ENCODE measurements around the gene MYPOP. TPM values are rescaled to one million over a fixed set of nuclear protein-coding genes. Genes with fewer than 3 reads are reported as not detected.

Gene MYPOP
- total and polyA plus RNA-seq, 9 of the 15 experiments (the other 6 are each of a cell fraction or from before 2014, with no cell fraction given), result 0.32 to 7.6 (median 1.6) TPM

DNA sequence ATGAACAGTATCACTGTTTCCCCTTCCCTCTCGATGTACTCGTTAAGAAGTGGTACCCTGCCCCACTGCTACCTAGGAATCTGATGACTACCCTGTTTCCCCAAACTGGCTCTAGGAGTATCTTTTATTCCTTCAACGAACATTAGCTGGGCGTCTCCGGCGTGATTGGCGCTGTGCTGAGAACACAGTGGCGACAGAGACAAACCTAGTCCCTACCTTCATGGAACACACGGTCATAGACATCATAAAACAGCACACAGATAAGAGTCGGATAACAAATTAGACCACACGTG, 40.2 kb downstream of the MYPOP start (continued):
- TF ChIP-seq TBP (optimal IDR thresholded peaks at IDR 0.05; ENCODE audit: low read depth, low read length) (no peak), PREB (CRISPR knock-in tag; IDR thresholded peaks at IDR 0.05) (no peak), PRMT5 (CRISPR knock-in tag; IDR thresholded peaks at IDR 0.05) (no peak), U2AF1 (optimal IDR thresholded peaks at IDR 0.05; ENCODE audit: low read depth, low read length) (no peak), CHD4 (IDR thresholded peaks at IDR 0.05; ENCODE audit: insufficient read depth, insufficient replicate concordance, low read depth, low read length, poor library complexity, severe bottlenecking) (no peak), DNMT1 (IDR thresholded peaks at IDR 0.05) (no peak), ZFP1 (CRISPR knock-in tag; IDR thresholded peaks at IDR 0.05) (no peak), ARNT (IDR thresholded peaks at IDR 0.05) (no peak), ZMIZ1 (IDR thresholded peaks at IDR 0.05; ENCODE audit: low read depth in 2 of 2, low read length in 2 of 2) (no peak), ZNF282 (CRISPR knock-in tag; IDR thresholded peaks at IDR 0.05) (no peak), POLR2G (IDR thresholded peaks at IDR 0.05; ENCODE audit: low read depth, low read length) (no peak), PRPF4 (IDR thresholded peaks at IDR 0.05; ENCODE audit: insufficient read depth, low read depth, low read length, poor library complexity, severe bottlenecking) (no peak), FOXK2 (conservative IDR thresholded peaks at IDR 0.05 in 1 of 2, IDR thresholded peaks at IDR 0.05 in 1 of 2; ENCODE audit: low read depth in 2 of 2) (no peak), CTBP1 (IDR thresholded peaks at IDR 0.05; ENCODE audit: borderline replicate concordance) (peak; percentile 19; the same call in 1 of the 2 replicates), ZNF253 (CRISPR knock-in tag; conservative IDR thresholded peaks at IDR 0.05) (no peak), KHSRP (IDR thresholded peaks at IDR 0.05) (peak; percentile 10; the same call in 1 of the 2 replicates), SMARCA5 (IDR thresholded peaks at IDR 0.05) (no peak), ZNF507 (tag; conservative IDR thresholded peaks at IDR 0.05) (no peak)
- TF ChIP-seq, protein P1, sequence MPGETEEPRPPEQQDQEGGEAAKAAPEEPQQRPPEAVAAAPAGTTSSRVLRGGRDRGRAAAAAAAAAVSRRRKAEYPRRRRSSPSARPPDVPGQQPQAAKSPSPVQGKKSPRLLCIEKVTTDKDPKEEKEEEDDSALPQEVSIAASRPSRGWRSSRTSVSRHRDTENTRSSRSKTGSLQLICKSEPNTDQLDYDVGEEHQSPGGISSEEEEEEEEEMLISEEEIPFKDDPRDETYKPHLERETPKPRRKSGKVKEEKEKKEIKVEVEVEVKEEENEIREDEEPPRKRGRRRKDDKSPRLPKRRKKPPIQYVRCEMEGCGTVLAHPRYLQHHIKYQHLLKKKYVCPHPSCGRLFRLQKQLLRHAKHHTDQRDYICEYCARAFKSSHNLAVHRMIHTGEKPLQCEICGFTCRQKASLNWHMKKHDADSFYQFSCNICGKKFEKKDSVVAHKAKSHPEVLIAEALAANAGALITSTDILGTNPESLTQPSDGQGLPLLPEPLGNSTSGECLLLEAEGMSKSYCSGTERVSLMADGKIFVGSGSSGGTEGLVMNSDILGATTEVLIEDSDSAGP (CRISPR knock-in tag; IDR thresholded peaks at IDR 0.05), result no peak
- TF ChIP-seq, protein P2, sequence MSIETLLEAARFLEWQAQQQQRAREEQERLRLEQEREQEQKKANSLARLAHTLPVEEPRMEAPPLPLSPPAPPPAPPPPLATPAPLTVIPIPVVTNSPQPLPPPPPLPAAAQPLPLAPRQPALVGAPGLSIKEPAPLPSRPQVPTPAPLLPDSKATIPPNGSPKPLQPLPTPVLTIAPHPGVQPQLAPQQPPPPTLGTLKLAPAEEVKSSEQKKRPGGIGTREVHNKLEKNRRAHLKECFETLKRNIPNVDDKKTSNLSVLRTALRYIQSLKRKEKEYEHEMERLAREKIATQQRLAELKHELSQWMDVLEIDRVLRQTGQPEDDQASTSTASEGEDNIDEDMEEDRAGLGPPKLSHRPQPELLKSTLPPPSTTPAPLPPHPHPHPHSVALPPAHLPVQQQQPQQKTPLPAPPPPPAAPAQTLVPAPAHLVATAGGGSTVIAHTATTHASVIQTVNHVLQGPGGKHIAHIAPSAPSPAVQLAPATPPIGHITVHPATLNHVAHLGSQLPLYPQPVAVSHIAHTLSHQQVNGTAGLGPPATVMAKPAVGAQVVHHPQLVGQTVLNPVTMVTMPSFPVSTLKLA (conservative IDR thresholded peaks at IDR 0.05), result peak in 1 of 2 experiments; percentile 13; a peak in 1 of 4 replicates
- TF ChIP-seq, protein P3, sequence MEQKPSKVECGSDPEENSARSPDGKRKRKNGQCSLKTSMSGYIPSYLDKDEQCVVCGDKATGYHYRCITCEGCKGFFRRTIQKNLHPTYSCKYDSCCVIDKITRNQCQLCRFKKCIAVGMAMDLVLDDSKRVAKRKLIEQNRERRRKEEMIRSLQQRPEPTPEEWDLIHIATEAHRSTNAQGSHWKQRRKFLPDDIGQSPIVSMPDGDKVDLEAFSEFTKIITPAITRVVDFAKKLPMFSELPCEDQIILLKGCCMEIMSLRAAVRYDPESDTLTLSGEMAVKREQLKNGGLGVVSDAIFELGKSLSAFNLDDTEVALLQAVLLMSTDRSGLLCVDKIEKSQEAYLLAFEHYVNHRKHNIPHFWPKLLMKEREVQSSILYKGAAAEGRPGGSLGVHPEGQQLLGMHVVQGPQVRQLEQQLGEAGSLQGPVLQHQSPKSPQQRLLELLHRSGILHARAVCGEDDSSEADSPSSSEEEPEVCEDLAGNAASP (IDR thresholded peaks at IDR 0.05), result no peak
